ENCODE results near the gene NDUFB1. TPM values are rescaled to one million over a fixed set of nuclear protein-coding genes. Genes with fewer than 3 reads are reported as not detected.

Gene NDUFB1
- total and polyA plus RNA-seq, 2 donors: 413 to 686 TPM

Other genes starting within 250 kb of the NDUFB1 start
- 32.2 TPM for gene FBLN5, start 174.0 kb downstream of the NDUFB1 start, total RNA-seq
- gene FBLN5, start 174.0 kb downstream of the NDUFB1 start, polyA plus RNA-seq: 61.3 TPM
- gene TRIP11, start 81.6 kb downstream of the NDUFB1 start, total RNA-seq: 20.6 TPM
- 6.0 TPM for gene TRIP11, start 81.6 kb downstream of the NDUFB1 start, polyA plus RNA-seq
- 30.5 TPM for gene ATXN3, start 15.1 kb downstream of the NDUFB1 start, total RNA-seq
- gene ATXN3, start 15.1 kb downstream of the NDUFB1 start, polyA plus RNA-seq: 32.3 TPM
- gene CPSF2, start 263 bp upstream of the NDUFB1 start, total RNA-seq: 53.4 TPM
- gene CPSF2, start 263 bp upstream of the NDUFB1 start, polyA plus RNA-seq: 12.3 TPM
- gene SLC24A4, start 201.5 kb upstream of the NDUFB1 start, total RNA-seq: 0.66 TPM
- 0.80 TPM for gene SLC24A4, start 201.5 kb upstream of the NDUFB1 start, polyA plus RNA-seq